HG03103 (cell line): ENCODE results near the gene MYO5B.

Experiments
- ATAC-seq: cut with Tn5 transposase; IDR thresholded peaks from one replicate; pipeline ENCODE4 v1.9.1; 2021; ENCODE audit warnings: low read depth; ENCODE audit not compliant: unreplicated experiment

Gene MYO5B

GRCh38 chr18:49778826-49779465 lies 416.0 kb downstream of the MYO5B start:
- ATAC-seq: no peak
